Omental fat pad (tissue), 4 donors: ENCODE results near the gene SMIM1. TPM values are rescaled to one million over a fixed set of nuclear protein-coding genes. Genes with fewer than 3 reads are reported as not detected.
"Not testable (repeated sequence)": the region's sequence is repeated elsewhere in the genome, so short reads cannot be mapped to it uniquely, and the experiment has no call there.

Experiments used
- ATAC-seq: fragments of 150-250 bp; one replicate; pipeline ENCODE4 v1.9.1; 2016; ENCODE audit warnings: mild to moderate bottlenecking, moderate library complexity; ENCODE audit not compliant: low FRiP score
- DNase-seq: peaks from one replicate; pipeline ENCODE4 v3.0.0-alpha.2; 2019; ENCODE audit warnings: low spot score
- CTCF ChIP-seq, 3 donors: fragments of 450-650 bp; IDR thresholded peaks; one replicate each; pipeline ENCODE4 v1.5.1; 2016 to 2017; ENCODE audit warnings: antibody characterized with exemption in 3 of 3, mild to moderate bottlenecking in 3 of 3, moderate library complexity in 2 of 3
- total RNA-seq, 4 donors: library from RNA; depleted of rRNA; stranded (reverse); fragments of >200 nt; gene quantifications; one replicate each; pipeline ENCODE4 v1.1.0, GENCODE V29; 2016

SMIM1 gene
- total RNA-seq: 1 to 10 TPM in 2 of 4 donors, not detected in 2; 4.3 to 4.6 TPM

- ATAC-seq: peak; percentile 52
- DNase-seq: no peak
- no peak for TF ChIP-seq CTCF (IDR thresholded peaks at IDR 0.05)
Observed at GRCh38 chr1:3772715-3773571, at the start of gene SMIM1. SMIM1 (plus strand) TSS chr1:3772749; CDS start chr1:3775374, 2,625 bp downstream.

GRCh38 chr1:3722846-3723245 lies 49.7 kb upstream of the SMIM1 start:
- TF ChIP-seq CTCF (IDR thresholded peaks at IDR 0.05): no peak
- ATAC-seq: no peak
- no peak for DNase-seq

- TF ChIP-seq CTCF (IDR thresholded peaks at IDR 0.05): peak in 1 of 3 donors; percentile 68
- peak; percentile 64 for DNase-seq
- not testable (repeated sequence) for ATAC-seq
Observed at GRCh38 chr1:3724416-3725030, 48.0 kb upstream of the SMIM1 start.

- DNase-seq: no peak
- TF ChIP-seq CTCF (IDR thresholded peaks at IDR 0.05): no peak
- no peak for ATAC-seq
Observed at GRCh38 chr1:3725366-3725765, 47.2 kb upstream of the SMIM1 start.

- TF ChIP-seq CTCF (IDR thresholded peaks at IDR 0.05): no peak
- DNase-seq (no peak), ATAC-seq (no peak)
Observed at GRCh38 chr1:3727042-3727824, 45.3 kb upstream of the SMIM1 start.

GRCh38 chr1:3727825-3728776 lies 44.4 kb upstream of the SMIM1 start:
- DNase-seq (no peak), ATAC-seq (no peak)
- TF ChIP-seq CTCF (IDR thresholded peaks at IDR 0.05): no peak
